IMR-90 (cell line): Measurements from ENCODE around the gene RPS16.

ENCODE experiments used
- CTCF ChIP-seq: conservative IDR thresholded peaks from 2 replicates; pipeline ENCODE4 v1.5.1; 2012; ENCODE audit warnings: mild to moderate bottlenecking, low read depth, low read length, improper control_type of control experiment
- POLR2A ChIP-seq: IDR thresholded peaks from 2 replicates; pipeline ENCODE4 v1.6.1; 2012; ENCODE audit warnings: mild to moderate bottlenecking, low read depth, low read length

- TF ChIP-seq CTCF (no peak), POLR2A (no peak)
Measured at GRCh38 chr19:39473443-39473960, 37.8 kb upstream of the RPS16 start.
